ENCODE results near the gene HAS3. TPM values are rescaled to one million over a fixed set of nuclear protein-coding genes. Genes with fewer than 3 reads are reported as not detected.

HAS3 gene
- total RNA-seq, 2 donors from 2014 or later: 1.8 to 2.7 TPM

DNA sequence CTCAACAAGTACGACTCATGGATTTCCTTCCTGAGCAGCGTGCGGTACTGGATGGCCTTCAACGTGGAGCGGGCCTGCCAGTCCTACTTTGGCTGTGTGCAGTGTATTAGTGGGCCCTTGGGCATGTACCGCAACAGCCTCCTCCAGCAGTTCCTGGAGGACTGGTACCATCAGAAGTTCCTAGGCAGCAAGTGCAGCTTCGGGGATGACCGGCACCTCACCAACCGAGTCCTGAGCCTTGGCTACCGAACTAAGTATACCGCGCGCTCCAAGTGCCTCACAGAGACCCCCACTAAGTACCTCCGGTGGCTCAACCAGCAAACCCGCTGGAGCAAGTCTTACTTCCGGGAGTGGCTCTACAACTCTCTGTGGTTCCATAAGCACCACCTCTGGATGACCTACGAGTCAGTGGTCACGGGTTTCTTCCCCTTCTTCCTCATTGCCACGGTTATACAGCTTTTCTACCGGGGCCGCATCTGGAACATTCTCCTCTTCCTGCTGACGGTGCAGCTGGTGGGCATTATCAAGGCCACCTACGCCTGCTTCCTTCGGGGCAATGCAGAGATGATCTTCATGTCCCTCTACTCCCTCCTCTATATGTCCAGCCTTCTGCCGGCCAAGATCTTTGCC is 9.0 kb downstream of the HAS3 start:
- H3K4me1 ChIP-seq (ENCODE audit: control insufficient read depth in 1 of 2, low read depth in 2 of 2): peaks cover 6 to 21% of the 10 kb centered on the region in 2 donors

DNA sequence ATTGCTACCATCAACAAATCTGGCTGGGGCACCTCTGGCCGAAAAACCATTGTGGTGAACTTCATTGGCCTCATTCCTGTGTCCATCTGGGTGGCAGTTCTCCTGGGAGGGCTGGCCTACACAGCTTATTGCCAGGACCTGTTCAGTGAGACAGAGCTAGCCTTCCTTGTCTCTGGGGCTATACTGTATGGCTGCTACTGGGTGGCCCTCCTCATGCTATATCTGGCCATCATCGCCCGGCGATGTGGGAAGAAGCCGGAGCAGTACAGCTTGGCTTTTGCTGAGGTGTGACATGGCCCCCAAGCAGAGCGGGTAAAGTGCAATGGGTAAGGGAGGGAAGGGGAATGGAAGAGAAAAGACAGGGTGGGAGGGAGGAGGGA is 9.5 kb downstream of the HAS3 start:
- peaks cover 7 to 22% of the 10 kb centered on the region in 2 donors for H3K4me1 ChIP-seq (ENCODE audit: control insufficient read depth in 1 of 2, low read depth in 2 of 2)
- H3K36me3 ChIP-seq: peaks cover 45% of the 10 kb centered on the region
- ATAC-seq (ENCODE audit: insufficient number of reproducible peaks, low FRiP score, low read depth) (no peak), DNase-seq (ENCODE audit: low spot score) (no peak)
- no peaks in the 10 kb centered on the region for H3K9me3 ChIP-seq
- H3K4me3 ChIP-seq: no peak overlapping the region
- no peak overlapping the region for H3K27ac ChIP-seq
- TF ChIP-seq, protein P1, sequence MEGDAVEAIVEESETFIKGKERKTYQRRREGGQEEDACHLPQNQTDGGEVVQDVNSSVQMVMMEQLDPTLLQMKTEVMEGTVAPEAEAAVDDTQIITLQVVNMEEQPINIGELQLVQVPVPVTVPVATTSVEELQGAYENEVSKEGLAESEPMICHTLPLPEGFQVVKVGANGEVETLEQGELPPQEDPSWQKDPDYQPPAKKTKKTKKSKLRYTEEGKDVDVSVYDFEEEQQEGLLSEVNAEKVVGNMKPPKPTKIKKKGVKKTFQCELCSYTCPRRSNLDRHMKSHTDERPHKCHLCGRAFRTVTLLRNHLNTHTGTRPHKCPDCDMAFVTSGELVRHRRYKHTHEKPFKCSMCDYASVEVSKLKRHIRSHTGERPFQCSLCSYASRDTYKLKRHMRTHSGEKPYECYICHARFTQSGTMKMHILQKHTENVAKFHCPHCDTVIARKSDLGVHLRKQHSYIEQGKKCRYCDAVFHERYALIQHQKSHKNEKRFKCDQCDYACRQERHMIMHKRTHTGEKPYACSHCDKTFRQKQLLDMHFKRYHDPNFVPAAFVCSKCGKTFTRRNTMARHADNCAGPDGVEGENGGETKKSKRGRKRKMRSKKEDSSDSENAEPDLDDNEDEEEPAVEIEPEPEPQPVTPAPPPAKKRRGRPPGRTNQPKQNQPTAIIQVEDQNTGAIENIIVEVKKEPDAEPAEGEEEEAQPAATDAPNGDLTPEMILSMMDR (IDR thresholded peaks at IDR 0.05): no peak
- no peaks in the 10 kb centered on the region for H3K27me3 ChIP-seq (replicated peaks; ENCODE audit: insufficient read depth)

More for the DNA sequence above, 9.0 kb downstream of the HAS3 start:
- Histone ChIP-seq H3K4me3 (no peak overlapping the region), H3K27ac (no peak overlapping the region), H3K27me3 (replicated peaks; ENCODE audit: insufficient read depth) (no peaks in the 10 kb centered on the region), H3K36me3 (peaks cover 45% of the 10 kb centered on the region), H3K9me3 (no peaks in the 10 kb centered on the region)
- DNase-seq (ENCODE audit: low spot score) (no peak), ATAC-seq (ENCODE audit: insufficient number of reproducible peaks, low FRiP score, low read depth) (no peak)
- TF ChIP-seq, protein P1 (IDR thresholded peaks at IDR 0.05): no peak

DNA sequence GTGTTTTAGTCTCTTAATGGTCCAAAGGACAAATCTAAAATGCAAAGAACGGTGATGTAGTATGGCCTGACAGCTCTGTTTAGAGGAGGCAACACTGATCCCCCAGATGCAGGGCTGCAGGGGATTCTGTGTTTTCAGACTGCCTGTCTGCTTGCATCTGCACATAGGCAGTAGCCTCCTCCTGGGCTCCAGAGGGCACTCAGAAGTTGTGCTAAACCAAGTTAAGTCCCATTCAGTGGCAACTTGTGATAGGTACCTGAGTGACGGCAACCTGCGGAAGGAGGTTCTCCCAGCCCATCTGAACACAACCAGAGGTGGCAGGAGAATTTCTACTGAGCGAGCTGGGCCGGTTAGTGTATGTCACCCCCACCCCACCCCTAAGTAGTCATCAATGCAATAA is 9.9 kb downstream of the HAS3 start:
- Histone ChIP-seq H3K36me3 (peaks cover 45% of the 10 kb centered on the region), H3K4me1 (ENCODE audit: control insufficient read depth in 1 of 2, low read depth in 2 of 2) (peaks cover 7 to 22% of the 10 kb centered on the region in 2 donors), H3K27me3 (replicated peaks; ENCODE audit: insufficient read depth) (no peaks in the 10 kb centered on the region), H3K27ac (no peak overlapping the region), H3K4me3 (no peak overlapping the region), H3K9me3 (no peaks in the 10 kb centered on the region)
- ATAC-seq (ENCODE audit: insufficient number of reproducible peaks, low FRiP score, low read depth): no peak
- no peak for DNase-seq (ENCODE audit: low spot score)
- TF ChIP-seq, protein P1 (IDR thresholded peaks at IDR 0.05): no peak

DNA sequence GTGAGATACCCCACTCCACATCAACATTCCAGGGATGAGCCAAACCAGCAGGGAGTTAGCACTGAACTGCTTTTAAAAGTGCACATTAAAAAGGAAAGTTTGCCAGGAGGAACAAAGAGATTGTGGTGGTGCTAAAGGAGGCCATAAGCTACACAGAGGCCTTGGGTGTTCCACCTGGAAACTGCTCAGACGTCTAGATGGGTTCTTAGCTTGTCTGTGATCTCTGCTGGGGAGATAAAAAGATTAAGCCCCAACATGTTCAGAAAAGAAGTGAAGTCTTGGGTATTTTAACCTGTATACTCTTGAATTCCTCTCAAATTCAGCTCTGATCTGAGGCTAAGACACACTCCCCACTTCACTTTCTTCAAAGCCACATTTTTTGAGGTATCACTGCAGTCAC is 10.4 kb downstream of the HAS3 start:
- Histone ChIP-seq H3K27me3 (replicated peaks; ENCODE audit: insufficient read depth) (no peaks in the 10 kb centered on the region), H3K4me1 (ENCODE audit: control insufficient read depth in 1 of 2, low read depth in 2 of 2) (peaks cover 7 to 22% of the 10 kb centered on the region in 2 donors), H3K4me3 (no peak overlapping the region), H3K36me3 (peaks cover 47% of the 10 kb centered on the region), H3K9me3 (no peaks in the 10 kb centered on the region), H3K27ac (no peak overlapping the region)
- TF ChIP-seq, protein P1 (IDR thresholded peaks at IDR 0.05): no peak
- ATAC-seq (ENCODE audit: insufficient number of reproducible peaks, low FRiP score, low read depth): no peak
- DNase-seq (ENCODE audit: low spot score): no peak

DNA sequence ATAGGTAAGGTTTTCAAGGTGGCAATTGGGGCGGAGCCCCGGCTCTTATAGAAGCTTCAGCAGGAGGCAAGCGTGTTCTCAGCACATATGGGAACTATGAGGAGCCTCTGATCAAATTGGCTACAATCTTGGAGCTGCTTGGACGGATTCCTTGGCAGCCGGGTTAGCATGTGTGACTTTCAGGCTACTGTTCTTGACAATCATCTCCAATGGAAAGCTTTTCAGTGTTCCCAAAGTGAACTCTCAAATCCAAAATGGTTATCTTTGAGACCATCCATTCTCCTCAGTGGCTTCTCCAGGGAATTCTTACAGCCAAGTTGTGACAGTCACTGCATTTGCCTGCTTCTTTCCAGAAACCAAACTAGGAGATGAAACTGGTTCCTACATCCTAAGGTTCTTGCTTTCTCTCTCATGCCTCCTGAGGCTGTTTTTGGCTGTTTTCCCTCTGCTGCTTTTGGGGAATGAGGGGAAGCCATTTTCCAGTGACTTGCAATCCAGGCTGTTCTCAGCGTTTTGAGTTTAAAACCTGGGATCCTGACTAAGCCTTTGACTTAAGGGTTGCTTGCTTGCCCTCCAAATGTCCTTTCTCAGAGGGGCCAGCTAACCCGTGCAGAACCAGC is 10.9 kb downstream of the HAS3 start:
- Histone ChIP-seq H3K4me3 (no peak overlapping the region), H3K4me1 (ENCODE audit: control insufficient read depth in 1 of 2, low read depth in 2 of 2) (peaks cover 7 to 22% of the 10 kb centered on the region in 2 donors), H3K27me3 (replicated peaks; ENCODE audit: insufficient read depth) (no peaks in the 10 kb centered on the region), H3K27ac (peak overlapping the region in 1 of 2 donors; percentile 13), H3K36me3 (peaks cover 51% of the 10 kb centered on the region), H3K9me3 (no peaks in the 10 kb centered on the region)
- no peak for DNase-seq (ENCODE audit: low spot score)
- ATAC-seq (ENCODE audit: insufficient number of reproducible peaks, low FRiP score, low read depth): no peak
- TF ChIP-seq, protein P1 (IDR thresholded peaks at IDR 0.05): no peak

Measured in thoracic aorta (tissue), 2 donors.